K562 (cell line): ENCODE results near the gene GABRQ. TPM values are rescaled to one million over a fixed set of nuclear protein-coding genes. Genes with fewer than 3 reads are reported as not detected.

Source experiments
- polyA plus RNA-seq, 8 experiments: library from polyadenylated mRNA; depleted of rRNA in 4 of 8; stranded (reverse) in 5 of 8; unstranded in 3 of 8; fragments of >200 nt; fragmentation: Nextera tagmentation in 2 of 8; fragmentation: Illumina TruSeq in 1 of 8; extraction: Ambion mirVana in 2 of 8; extraction: Trizol in 1 of 8; gene quantifications; 2 replicates each; pipeline versions ENCODE4 v1.2.1 to v1.2.3, GENCODE V29; 2011 to 2014; ENCODE audit warnings: inconsistent platforms in 1 of 8, missing spikeins in 1 of 8
- total RNA-seq, 7 experiments: library from RNA; depleted of rRNA in 6 of 7; stranded (reverse); fragments of >200 nt in 6 of 7; fragmentation: Illumina TruSeq in 2 of 7; extraction: Trizol in 2 of 7; gene quantifications; 2 replicates each; pipeline versions ENCODE4 v1.2.1 to v1.2.3, GENCODE V29; 2011 to 2021; ENCODE audit warnings: low replicate concordance in 1 of 7
- TF ChIP-seq, protein P1 (sequence below), 2 experiments: fragments of 450-650 bp; IDR thresholded peaks; 2 replicates each; pipeline ENCODE4 v1.6.1; 2016; ENCODE audit warnings: mild to moderate bottlenecking in 2 of 2, borderline replicate concordance in 1 of 2, low read depth in 1 of 2, moderate library complexity in 1 of 2

GABRQ gene
- total and polyA plus RNA-seq, 9 of the 15 experiments (the other 6 are each of a cell fraction or from before 2014, with no cell fraction given) = 0.25 to 3.2 (median 1.8) TPM

DNA sequence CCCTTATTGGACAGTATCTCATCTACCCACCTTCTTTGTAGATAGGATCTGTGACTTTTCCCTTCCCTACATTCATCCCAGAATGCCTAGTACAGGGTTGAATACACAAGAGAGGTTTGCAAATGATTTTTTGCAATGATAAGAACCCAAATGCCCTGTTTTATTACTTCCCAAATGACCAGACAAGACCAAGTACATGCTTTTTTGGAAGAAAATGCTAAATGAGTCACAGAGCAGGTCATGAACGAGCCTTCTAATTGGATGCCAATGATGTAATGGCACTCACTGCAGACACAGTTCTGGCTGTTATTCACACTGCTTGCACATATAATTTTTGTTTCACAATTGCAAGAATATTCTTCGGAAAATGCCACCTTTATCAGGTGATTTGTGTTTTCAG lies 17.8 kb upstream of the GABRQ start (continued):
- TF ChIP-seq, protein P1, sequence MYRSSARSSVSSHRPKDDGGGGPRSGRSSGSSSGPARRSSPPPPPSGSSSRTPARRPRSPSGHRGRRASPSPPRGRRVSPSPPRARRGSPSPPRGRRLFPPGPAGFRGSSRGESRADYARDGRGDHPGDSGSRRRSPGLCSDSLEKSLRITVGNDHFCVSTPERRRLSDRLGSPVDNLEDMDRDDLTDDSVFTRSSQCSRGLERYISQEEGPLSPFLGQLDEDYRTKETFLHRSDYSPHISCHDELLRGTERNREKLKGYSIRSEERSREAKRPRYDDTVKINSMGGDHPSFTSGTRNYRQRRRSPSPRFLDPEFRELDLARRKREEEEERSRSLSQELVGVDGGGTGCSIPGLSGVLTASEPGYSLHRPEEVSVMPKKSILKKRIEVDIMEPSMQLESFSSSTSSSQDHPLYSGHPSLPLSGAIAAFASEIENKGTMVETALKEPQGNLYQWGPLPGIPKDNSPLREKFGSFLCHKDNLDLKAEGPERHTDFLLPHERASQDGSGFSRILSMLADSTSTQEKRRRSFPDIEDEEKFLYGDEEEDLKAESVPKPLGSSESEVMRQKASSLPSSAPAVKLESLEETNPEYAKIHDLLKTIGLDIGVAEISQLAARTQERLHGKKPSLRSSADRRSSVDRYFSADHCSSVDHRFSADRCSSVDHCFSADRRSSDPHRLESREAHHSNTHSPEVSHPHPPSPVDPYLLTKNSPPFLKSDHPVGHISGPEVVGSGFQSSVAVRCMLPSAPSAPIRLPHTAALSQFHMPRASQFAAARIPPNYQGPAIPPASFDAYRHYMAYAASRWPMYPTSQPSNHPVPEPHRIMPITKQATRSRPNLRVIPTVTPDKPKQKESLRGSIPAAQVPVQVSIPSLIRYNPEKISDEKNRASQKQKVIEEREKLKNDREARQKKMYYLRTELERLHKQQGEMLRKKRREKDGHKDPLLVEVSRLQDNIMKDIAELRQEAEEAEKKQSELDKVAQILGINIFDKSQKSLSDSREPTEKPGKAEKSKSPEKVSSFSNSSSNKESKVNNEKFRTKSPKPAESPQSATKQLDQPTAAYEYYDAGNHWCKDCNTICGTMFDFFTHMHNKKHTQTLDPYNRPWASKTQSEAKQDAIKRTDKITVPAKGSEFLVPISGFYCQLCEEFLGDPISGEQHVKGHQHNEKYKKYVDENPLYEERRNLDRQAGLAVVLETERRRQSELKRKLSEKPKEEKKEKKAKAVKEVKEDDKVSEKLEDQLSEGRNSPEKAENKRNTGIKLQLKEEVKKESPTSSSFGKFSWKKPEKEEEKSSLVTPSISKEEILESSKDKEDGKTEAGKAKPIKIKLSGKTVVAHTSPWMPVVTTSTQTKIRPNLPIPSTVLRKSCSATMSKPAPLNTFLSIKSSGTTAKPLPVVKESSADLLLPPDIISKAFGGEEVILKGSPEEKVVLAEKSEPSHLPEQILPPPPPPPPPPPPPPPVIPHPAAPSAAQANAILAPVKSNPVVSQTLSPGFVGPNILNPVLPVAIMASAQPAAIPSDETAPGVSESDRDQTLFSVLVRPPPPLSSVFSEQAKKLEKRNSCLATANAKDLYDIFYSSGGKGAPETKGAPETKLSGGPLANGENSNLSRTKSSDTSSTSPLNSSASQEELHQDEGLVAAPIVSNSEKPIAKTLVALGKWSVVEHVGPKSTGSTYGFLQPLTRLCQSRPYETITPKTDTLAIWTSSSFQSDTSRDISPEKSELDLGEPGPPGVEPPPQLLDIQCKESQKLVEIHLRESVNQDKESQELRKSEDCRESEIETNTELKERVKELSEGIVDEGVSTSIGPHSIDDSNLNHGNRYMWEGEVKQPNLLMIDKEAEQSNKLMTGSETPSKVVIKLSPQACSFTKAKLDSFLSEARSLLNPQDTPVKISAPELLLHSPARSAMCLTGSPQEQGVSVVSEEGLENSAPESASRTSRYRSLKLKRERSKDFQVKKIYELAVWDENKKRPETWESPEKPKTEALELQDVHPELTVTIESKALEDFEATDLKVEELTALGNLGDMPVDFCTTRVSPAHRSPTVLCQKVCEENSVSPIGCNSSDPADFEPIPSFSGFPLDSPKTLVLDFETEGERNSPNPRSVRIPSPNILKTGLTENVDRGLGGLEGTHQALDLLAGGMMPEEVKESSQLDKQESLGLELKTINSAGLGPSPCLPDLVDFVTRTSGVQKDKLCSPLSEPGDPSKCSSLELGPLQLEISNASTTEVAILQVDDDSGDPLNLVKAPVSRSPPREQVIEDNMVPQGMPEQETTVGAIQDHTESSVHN (IDR thresholded peaks at IDR 0.05; ENCODE audit: borderline replicate concordance in 1 of 2, low read depth in 1 of 2) = no peak
- TF ChIP-seq, all 486 proteins: peak for 0
